GM21717 (cell line): Measurements from ENCODE around the gene PPP6R2.
"Not testable (repeated sequence)": the region's sequence is repeated elsewhere in the genome, so short reads cannot be mapped to it uniquely, and the experiment has no call there.

Source experiments
- ATAC-seq: cut with Tn5 transposase; IDR thresholded peaks from one replicate; pipeline ENCODE4 v1.9.1; 2021; ENCODE audit warnings: mild to moderate bottlenecking, moderate library complexity; ENCODE audit not compliant: unreplicated experiment

PPP6R2 gene

DNA sequence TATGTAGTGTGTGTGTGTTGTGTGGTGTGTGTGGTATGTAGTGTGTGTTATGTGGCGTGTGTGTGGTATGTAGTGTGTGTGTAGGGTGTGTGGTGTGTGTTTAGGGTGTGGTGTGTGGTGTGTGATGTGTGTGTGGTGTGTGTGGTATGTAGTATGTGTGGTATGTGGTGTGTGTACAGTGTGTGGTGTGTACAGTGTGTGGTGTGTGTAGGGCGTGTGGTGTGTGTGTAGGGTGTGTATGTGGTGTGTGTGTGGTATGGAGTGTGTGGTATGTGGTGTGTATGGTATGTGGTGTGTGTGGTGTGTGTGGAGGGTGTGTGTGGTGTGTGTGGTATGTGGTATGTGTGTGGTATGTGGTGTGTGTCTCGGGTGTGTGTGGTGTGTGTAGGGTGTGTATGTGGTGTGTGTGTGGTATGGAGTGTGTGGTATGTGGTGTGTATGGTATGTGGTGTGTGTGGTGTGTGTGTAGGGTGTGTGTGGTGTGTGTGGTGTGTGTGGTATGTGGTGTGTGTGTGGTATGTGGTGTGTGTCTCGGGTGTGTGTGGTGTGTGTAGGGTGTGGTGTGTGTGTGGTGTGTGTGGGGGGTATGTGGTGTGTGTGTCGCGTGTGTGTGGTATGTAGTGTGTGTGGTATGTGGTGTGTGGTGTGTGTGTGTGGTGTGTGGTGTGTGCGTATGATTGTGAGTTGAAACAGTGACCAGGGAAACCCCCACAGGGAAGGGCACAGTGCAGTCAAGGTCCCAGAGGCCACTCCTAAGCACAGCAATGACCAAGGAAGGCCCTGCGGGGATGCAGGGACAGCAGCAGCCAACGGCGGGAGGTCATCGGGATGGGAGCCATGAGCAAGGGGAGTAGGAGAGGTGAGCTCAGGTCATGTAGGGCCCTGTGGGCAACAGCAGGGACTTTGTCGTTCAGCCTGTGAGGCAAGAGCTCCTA lies 2.9 kb upstream of the PPP6R2 start:
- ATAC-seq = no peak

GRCh38 chr22:50341977-50342650 lies 1.0 kb upstream of the PPP6R2 start:
- ATAC-seq = peak; percentile 59

GRCh38 chr22:50343541-50343935 lies 411 bp downstream of the PPP6R2 start:
- no peak for ATAC-seq

- ATAC-seq = no peak
Observed at GRCh38 chr22:50346470-50346869, 3.3 kb downstream of the PPP6R2 start.

DNA sequence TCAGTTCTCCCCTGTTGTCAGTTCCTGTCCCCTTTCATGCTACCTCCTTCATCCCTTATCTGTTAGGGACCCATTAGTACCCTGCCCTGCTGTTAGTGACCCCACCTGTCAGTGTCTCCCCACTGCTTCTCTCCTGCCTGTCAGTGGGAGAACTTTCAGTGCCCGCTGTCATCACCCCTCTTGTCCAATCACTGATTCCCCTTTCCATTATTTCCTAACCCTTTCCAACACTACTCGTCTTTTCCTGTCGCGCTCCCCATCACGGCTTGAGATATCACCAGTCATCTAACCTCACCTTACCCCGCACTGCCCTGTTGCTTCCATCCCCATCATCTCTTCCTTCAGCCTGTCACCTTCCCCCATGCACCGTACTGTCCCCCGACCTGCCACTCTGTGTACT lies 4.0 kb downstream of the PPP6R2 start:
- ATAC-seq = no peak

DNA sequence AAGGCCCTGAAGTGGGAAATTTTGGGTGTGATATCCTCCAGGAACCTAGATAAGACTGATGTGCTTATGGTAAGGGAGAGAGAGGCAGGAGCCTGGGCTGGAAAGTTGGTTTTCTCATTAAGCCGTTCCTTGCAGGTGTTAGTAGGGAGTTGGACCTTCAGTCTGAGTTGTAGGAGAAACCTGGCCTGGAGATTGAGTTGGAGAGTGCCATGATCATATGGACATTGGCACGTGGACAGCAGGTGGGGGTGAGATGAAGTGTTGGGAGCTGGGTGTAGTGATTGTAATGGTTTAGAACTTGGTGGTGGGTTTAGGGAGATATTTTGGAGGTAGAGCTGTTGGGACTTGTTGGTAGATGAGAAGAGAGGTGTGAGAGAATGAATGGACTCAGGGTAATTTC lies 4.9 kb downstream of the PPP6R2 start:
- no peak for ATAC-seq

DNA sequence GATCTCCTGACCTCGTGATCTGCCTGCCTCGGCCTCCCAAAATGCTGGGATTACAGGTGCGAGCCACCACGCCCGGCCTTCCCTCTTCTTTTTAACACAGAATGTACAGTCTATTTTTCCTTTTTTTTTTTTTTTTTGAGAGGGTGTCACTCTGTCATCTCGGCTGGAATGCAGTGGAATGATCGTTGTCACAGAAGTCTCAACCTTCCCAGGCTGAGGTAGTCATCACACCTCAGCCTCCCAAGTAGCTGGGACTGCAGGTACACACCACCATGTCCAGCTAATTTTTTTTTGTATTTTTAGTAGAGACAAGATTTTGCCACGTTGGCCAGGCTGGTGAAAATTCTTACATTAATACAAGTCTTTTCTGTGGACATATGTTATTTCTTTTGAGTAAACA lies 13.1 kb downstream of the PPP6R2 start:
- ATAC-seq = no peak

DNA sequence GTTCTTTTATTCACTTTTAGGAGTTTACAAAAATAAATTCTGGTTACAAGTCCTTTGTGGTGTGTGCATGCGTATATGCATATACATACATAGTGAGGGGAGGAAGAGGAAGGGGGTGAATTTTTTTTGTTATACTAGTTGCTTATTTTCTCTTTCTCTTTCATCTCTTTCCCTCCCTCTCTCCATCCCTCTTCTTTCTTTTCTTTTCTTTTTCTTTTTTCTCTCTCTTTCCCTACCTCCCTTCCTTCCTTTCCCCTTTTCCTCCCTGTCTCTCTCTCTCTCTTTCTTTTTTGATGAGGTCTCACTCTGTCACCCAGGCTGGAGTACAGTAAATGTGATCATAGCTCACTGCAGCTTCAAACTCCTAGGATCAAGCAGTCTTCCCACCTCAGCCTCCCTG lies 14.1 kb downstream of the PPP6R2 start:
- no peak for ATAC-seq

DNA sequence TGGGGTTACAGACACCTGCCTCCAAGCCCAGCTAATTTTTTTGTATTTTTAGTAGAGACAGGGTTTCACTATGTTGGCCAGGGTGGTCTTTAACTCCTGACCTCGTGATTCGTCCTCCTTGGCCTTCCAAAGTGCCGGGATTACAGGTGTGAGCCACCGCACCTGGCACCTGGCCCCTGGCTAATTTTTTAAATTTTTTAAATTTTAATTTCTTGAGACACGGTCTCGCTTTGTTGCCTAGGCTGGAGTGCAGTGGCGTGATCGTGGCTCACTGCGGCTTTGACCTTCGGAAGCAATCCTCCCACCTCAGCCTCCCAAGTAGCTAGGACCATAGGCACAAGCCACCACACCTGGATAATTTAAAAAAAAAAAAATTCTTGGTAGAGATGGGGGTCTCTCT lies 14.6 kb downstream of the PPP6R2 start:
- ATAC-seq = no peak

GRCh38 chr22:50360578-50360977 lies 17.5 kb downstream of the PPP6R2 start:
- no peak for ATAC-seq

DNA sequence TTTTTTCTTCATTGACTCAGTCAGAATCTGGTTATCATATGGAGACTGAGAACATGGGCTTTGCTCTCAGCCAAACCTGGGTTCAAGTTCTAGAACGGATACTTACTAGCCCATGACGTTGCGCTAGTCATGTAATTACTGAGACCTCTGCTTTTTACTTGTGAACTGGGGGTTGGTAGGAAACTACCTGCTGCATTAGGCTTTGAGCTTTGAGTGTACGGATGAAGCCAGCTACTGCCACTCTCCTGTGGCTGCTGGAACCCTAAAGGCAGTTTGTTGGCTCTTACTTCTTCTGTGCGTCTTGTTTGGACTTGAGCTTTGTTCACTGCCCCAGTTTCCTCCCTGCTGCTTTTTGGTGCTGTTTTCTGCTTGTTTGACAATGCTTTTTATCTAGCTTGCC lies 18.1 kb downstream of the PPP6R2 start:
- no peak for ATAC-seq

GRCh38 chr22:50361688-50362087 lies 18.6 kb downstream of the PPP6R2 start:
- ATAC-seq = no peak

- no peak for ATAC-seq
Observed at GRCh38 chr22:50363166-50363802, 20.2 kb downstream of the PPP6R2 start.

DNA sequence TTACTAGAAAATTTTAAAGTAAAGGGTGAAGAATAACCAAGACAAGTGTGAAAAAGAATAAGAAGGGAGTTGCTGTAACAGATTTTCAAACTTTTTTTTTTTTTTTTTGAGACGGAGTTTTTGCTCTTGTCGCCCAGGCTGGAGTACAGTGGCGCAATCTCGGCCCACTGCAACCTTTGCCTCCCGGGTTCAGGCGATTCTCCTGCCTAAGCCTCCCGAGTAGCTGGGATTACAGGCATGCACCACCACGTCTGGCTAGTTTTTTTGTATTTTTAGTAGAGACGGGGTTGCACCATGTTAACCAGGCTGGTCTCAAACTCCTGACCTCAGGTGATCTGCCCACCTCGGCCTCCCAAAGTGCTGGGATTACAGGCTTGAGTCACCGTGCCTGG lies 20.7 kb downstream of the PPP6R2 start:
- ATAC-seq = not testable (repeated sequence)

DNA sequence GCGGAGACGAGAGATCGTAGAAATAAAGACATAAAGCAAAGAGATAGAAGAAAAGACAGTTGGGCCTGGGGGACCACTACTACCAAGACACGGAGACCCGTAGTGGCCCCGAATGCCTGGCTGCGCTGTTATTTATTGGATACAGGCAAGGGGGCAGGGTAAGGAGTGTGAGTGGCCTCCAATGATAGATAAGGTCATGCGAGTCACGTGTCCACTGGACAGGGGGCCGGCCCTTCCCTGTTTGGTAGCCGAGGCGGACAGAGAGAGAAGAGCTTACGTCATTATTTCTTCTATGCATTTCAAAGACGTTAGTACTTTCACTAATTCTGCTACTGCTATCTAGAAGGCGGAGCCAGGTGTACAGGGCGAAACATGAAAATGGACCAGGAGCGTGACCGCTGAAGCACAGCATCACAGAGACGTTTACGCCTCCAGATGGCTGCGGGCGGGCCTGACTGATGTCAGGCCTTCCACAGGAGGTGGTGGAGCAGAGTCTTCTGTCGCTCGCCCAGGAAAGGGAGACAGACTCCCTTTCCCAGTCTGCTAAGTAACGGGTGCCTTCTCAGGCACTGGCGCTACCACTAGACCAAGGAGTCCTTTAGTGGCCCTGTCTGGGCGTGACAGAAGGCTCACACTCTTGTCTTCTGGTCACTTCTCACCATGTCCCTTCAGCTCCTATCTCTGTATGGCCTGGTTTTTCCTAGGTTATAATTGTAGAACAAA lies 24.8 kb downstream of the PPP6R2 start:
- ATAC-seq = no peak

DNA sequence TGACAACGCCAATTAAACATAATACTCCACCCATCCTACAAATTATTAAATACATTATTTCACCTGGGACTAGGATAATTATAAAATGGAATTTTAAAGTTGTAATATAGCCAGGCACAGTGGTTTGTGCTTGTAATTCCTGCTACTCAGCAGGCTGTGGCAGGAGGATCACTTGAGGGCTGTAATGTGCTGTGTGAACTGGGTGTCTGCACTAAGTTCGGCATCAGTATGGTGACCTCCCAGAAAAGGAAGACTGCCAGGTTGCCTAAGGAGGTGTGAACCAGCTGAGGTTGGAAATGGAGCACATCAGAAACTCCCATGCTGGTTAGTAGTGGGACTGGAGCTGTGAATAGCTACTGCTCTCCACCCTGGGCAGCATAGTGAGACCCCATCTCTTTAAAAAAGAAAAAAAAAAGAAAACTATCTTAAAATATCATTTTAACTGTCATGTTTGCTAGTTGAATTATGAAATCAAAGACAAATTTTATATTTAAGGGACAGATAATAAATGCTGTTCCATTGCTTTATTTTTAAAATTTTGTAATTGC lies 28.0 kb downstream of the PPP6R2 start:
- no peak for ATAC-seq

- ATAC-seq = no peak
Observed at GRCh38 chr22:50376085-50376651, 33.0 kb downstream of the PPP6R2 start.

DNA sequence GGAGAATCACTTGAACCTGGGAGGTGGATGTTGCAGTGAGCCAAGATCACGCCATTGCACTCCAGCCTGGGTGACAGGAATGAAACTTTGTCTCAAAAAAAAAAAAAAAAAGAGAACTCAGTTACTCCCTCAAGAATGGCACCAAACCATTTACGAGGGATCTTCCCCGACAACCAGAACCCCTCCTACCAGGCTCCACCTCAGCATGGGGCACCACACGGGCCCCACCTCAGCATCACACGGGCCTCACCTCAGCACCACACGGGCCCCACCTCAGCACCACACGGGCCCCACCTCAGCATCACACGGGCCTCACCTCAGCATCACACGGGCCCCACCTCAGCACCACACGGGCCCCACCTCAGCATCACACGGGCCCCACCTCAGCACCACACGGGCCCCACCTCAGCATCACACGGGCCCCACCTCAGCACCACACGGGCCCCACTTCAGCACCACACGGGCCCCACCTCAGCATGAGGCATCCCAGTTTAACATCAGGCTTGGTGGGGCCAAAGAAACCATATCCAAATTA lies 38.0 kb downstream of the PPP6R2 start:
- not testable (repeated sequence) for ATAC-seq

GRCh38 chr22:50396751-50397370 lies 53.7 kb downstream of the PPP6R2 start:
- no peak for ATAC-seq
